ENCODE measurements around the gene GCFC2. TPM values are rescaled to one million over a fixed set of nuclear protein-coding genes. Genes with fewer than 3 reads are reported as not detected.

GCFC2 gene
- polyA plus RNA-seq, 2 donors, result 8.3 to 8.4 TPM

DNA sequence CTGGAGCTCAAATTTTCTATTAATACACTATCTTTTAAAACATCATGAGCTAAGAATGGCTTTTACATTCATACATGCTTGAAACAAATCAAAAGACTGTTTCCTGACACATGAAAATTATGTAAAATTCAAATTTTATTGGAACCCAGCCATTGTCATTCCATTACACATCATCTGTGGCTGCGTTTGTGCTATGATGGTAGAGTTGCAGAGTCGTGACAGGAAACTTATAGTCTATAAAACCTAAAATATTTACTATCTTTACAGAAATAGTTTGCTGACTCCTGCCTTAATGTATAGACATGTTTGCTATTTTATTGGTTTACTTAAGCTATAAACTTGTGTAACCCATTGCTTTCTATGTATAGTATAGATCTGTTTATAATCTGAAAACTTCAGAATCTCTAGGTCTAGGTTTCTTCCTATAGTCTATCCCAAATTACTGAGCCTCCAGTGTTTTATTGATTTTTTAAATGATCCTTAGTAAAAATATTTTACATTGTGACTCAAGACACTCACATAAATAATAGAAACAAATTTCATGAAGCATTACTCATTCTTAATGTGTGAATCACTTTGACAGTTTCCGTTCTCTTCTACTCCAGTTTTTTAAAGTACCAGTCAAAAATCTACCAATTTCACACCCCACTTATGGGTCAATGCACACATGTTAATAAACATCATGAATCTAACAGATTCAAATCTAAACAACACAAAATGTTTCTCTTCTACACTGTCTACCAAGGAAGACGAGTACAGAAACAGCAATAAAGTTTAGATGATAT is 90.6 kb downstream of the GCFC2 start:
- Histone ChIP-seq H3K4me1 (ENCODE audit: control insufficient read depth in 2 of 2, insufficient read depth in 2 of 2, low read length in 1 of 2) (no peaks in the 10 kb centered on the region), H3K9me3 (ENCODE audit: control insufficient read depth in 2 of 2, insufficient read depth in 1 of 2, low read depth in 1 of 2, low read length in 1 of 2) (no peaks in the 10 kb centered on the region), H3K36me3 (ENCODE audit: control insufficient read depth in 2 of 2, insufficient read depth in 2 of 2, low read length in 1 of 2) (no peaks in the 10 kb centered on the region), H3K27ac (ENCODE audit: low read depth in 2 of 2, low read length in 1 of 2) (no peak overlapping the region), H3K27me3 (ENCODE audit: control insufficient read depth in 1 of 2, insufficient read depth in 2 of 2, low read length in 2 of 2) (no peaks in the 10 kb centered on the region), H3K4me3 (ENCODE audit: low read depth in 1 of 2, low read length in 2 of 2) (no peak overlapping the region)
- whole genome bisulfite sequencing, 2 donors, result 73 to 77% methylated on average over 4 of the region's 4 CpGs

DNA sequence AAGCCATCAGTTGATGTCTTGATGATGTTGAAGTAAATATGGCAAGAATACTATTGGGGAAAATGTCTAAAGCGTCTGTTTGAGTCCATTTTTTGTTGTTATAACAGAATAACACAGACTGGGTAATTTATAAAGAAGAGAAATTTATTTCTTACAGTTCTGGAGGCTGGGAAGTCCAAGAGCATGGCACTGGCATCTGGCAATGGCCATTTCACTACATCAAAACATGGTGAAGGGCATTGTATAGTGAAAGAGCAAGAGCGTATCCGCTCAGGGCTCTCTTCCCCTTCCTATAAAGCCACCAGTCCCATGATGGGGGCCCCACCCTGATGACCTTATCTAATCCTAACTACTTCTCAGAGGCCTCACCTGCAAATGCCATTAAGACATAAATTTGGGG is 93.8 kb downstream of the GCFC2 start:
- no peak overlapping the region for H3K27ac ChIP-seq (ENCODE audit: low read depth in 2 of 2, low read length in 1 of 2)

DNA sequence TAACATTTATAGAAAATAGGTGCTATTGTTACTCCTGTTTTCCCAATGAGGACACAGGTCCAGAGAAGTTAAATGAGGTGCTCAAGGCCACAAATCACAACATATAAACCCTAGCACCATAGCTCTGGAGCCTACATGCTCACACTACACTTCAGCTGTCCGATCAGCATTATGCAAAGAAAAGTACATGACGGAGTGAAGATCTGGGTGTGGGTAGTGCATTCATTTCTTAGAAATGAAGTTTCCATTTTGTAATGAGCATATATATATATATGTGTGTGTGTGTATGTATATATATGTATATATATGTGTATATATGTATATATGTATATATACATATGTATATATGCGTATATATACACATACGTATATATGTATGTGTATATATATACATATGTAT is 94.3 kb downstream of the GCFC2 start:
- Histone ChIP-seq H3K27me3 (ENCODE audit: control insufficient read depth in 1 of 2, insufficient read depth in 2 of 2, low read length in 2 of 2) (no peaks in the 10 kb centered on the region), H3K36me3 (ENCODE audit: control insufficient read depth in 2 of 2, insufficient read depth in 2 of 2, low read length in 1 of 2) (no peaks in the 10 kb centered on the region), H3K4me3 (ENCODE audit: low read depth in 1 of 2, low read length in 2 of 2) (no peak overlapping the region), H3K4me1 (ENCODE audit: control insufficient read depth in 2 of 2, insufficient read depth in 2 of 2, low read length in 1 of 2) (no peaks in the 10 kb centered on the region), H3K27ac (ENCODE audit: low read depth in 2 of 2, low read length in 1 of 2) (no peak overlapping the region), H3K9me3 (ENCODE audit: control insufficient read depth in 2 of 2, insufficient read depth in 1 of 2, low read depth in 1 of 2, low read length in 1 of 2) (no peaks in the 10 kb centered on the region)
- WGBS, 2 donors, result 89 to 97% methylated on average over 4 of the region's 4 CpGs

More for the DNA sequence above, 93.8 kb downstream of the GCFC2 start:
- no peaks in the 10 kb centered on the region for H3K36me3 ChIP-seq (ENCODE audit: control insufficient read depth in 2 of 2, insufficient read depth in 2 of 2, low read length in 1 of 2)
- H3K4me3 ChIP-seq (ENCODE audit: low read depth in 1 of 2, low read length in 2 of 2), result no peak overlapping the region
- 92 to 93% methylated on average over 3 of the region's 3 CpGs for WGBS, 2 donors
- H3K27me3 ChIP-seq (ENCODE audit: control insufficient read depth in 1 of 2, insufficient read depth in 2 of 2, low read length in 2 of 2), result no peaks in the 10 kb centered on the region
- H3K4me1 ChIP-seq (ENCODE audit: control insufficient read depth in 2 of 2, insufficient read depth in 2 of 2, low read length in 1 of 2), result no peaks in the 10 kb centered on the region
- no peaks in the 10 kb centered on the region for H3K9me3 ChIP-seq (ENCODE audit: control insufficient read depth in 2 of 2, insufficient read depth in 1 of 2, low read depth in 1 of 2, low read length in 1 of 2)

DNA sequence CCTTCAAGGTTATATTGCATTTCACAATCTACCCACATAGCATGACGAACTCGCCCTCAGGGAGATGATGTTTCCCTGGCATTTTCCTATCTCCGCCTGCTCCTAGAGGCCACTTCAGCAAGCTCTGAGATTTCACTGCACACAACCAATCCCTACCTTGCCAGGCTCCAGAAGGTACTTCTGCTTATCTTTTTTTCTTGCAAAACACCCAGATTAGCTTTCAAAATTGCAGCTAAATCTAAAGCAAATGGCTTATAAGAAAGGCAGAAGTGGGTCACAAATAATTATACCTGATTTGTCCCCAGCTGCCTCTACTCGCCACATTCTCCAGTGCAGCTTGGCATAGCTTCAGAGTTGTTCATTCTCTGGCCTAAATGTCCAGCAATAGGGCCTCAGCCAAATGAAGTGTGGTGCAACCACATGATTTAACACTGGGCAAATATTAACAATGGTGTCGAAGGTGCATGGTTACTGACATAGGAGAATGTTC is 96.5 kb downstream of the GCFC2 start:
- 85 to 88% methylated on average over 5 of the region's 5 CpGs for WGBS, 2 donors

DNA sequence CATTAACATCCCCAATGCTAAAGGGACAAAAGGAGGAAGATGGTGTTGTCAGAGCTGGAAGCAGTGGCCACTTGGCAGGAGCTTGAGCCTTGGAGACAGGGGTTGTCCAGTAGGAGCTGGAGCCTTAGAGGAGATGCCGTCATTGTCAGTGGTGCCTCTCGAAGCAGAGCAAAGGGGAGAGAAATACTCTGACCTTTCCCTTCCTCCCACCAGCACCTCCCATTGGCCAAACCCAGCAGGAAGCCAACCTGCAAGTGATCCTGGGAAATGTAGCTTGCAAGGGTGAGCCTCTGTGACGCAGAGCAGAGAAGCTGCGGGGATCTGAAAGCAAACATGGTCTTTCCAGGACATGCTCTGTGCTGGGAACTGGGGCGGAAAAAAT is 97.9 kb downstream of the GCFC2 start:
- Histone ChIP-seq H3K4me3 (ENCODE audit: low read depth in 1 of 2, low read length in 2 of 2) (no peak overlapping the region), H3K27me3 (ENCODE audit: control insufficient read depth in 1 of 2, insufficient read depth in 2 of 2, low read length in 2 of 2) (no peaks in the 10 kb centered on the region), H3K4me1 (ENCODE audit: control insufficient read depth in 2 of 2, insufficient read depth in 2 of 2, low read length in 1 of 2) (no peaks in the 10 kb centered on the region), H3K27ac (ENCODE audit: low read depth in 2 of 2, low read length in 1 of 2) (no peak overlapping the region), H3K9me3 (ENCODE audit: control insufficient read depth in 2 of 2, insufficient read depth in 1 of 2, low read depth in 1 of 2, low read length in 1 of 2) (no peaks in the 10 kb centered on the region), H3K36me3 (ENCODE audit: control insufficient read depth in 2 of 2, insufficient read depth in 2 of 2, low read length in 1 of 2) (no peaks in the 10 kb centered on the region)
- 84 to 87% methylated on average over 5 of the region's 5 CpGs for WGBS, 2 donors

More for the DNA sequence above, 96.5 kb downstream of the GCFC2 start:
- Histone ChIP-seq H3K4me1 (ENCODE audit: control insufficient read depth in 2 of 2, insufficient read depth in 2 of 2, low read length in 1 of 2) (no peaks in the 10 kb centered on the region), H3K27me3 (ENCODE audit: control insufficient read depth in 1 of 2, insufficient read depth in 2 of 2, low read length in 2 of 2) (no peaks in the 10 kb centered on the region), H3K9me3 (ENCODE audit: control insufficient read depth in 2 of 2, insufficient read depth in 1 of 2, low read depth in 1 of 2, low read length in 1 of 2) (no peaks in the 10 kb centered on the region), H3K36me3 (ENCODE audit: control insufficient read depth in 2 of 2, insufficient read depth in 2 of 2, low read length in 1 of 2) (no peaks in the 10 kb centered on the region), H3K4me3 (ENCODE audit: low read depth in 1 of 2, low read length in 2 of 2) (no peak overlapping the region), H3K27ac (ENCODE audit: low read depth in 2 of 2, low read length in 1 of 2) (no peak overlapping the region)

Other genes starting within 250 kb of the GCFC2 start
- gene EVA1A, start 150.0 kb downstream of the GCFC2 start, polyA plus RNA-seq, result under 1 TPM; 0.71 to 0.94 TPM
- gene MRPL19, start 64.1 kb downstream of the GCFC2 start, polyA plus RNA-seq, result 10 to 100 TPM; 18.8 to 32.8 TPM

All from esophagus (tissue), 2 donors.